Ishikawa (cell line): Measurements from ENCODE around the gene ZDHHC8.

Experiments used
- CEBPB ChIP-seq: IDR thresholded peaks from 2 replicates; pipeline ENCODE4 v1.6.1; 2012
- CREB1 ChIP-seq: IDR thresholded peaks from 2 replicates; pipeline ENCODE4 v1.6.1; 2012; ENCODE audit warnings: low read depth
- EGR1 ChIP-seq: IDR thresholded peaks from 2 replicates; pipeline ENCODE4 v1.6.1; 2012
- EP300 ChIP-seq: IDR thresholded peaks from 2 replicates; pipeline ENCODE4 v1.6.1; 2012; ENCODE audit warnings: borderline replicate concordance
- FOXM1 ChIP-seq: IDR thresholded peaks from 2 replicates; pipeline ENCODE4 v1.6.1; 2012; ENCODE audit warnings: low read depth, borderline replicate concordance
- NFIC ChIP-seq: IDR thresholded peaks from 2 replicates; pipeline ENCODE4 v1.6.1; 2012
- RAD21 ChIP-seq: IDR thresholded peaks from 2 replicates; pipeline ENCODE4 v1.6.1; 2012; ENCODE audit warnings: low read depth
- TAF1 ChIP-seq: IDR thresholded peaks from 2 replicates; pipeline ENCODE4 v1.6.1; 2012; ENCODE audit warnings: low read depth, mild to moderate bottlenecking
- TCF12 ChIP-seq: IDR thresholded peaks from 2 replicates; pipeline ENCODE4 v1.6.1; 2012; ENCODE audit warnings: low read depth
- TEAD4 ChIP-seq: IDR thresholded peaks from 2 replicates; pipeline ENCODE4 v1.6.1; 2012
- YY1 ChIP-seq: IDR thresholded peaks from 2 replicates; pipeline ENCODE4 v1.6.1; 2012; ENCODE audit warnings: low read depth
- ZBTB7A ChIP-seq: IDR thresholded peaks from 2 replicates; pipeline ENCODE4 v1.6.1; 2012; ENCODE audit warnings: low read depth
- TF ChIP-seq, protein P1 (sequence below): IDR thresholded peaks from 2 replicates; pipeline ENCODE4 v1.6.1; 2012
- TF ChIP-seq, protein P2 (sequence below): IDR thresholded peaks from 2 replicates; pipeline ENCODE4 v1.6.1; 2012; ENCODE audit warnings: low read depth, mild to moderate bottlenecking
- TF ChIP-seq, protein P3 (sequence below): IDR thresholded peaks from 2 replicates; pipeline ENCODE4 v1.6.1; 2012

ZDHHC8 gene

DNA sequence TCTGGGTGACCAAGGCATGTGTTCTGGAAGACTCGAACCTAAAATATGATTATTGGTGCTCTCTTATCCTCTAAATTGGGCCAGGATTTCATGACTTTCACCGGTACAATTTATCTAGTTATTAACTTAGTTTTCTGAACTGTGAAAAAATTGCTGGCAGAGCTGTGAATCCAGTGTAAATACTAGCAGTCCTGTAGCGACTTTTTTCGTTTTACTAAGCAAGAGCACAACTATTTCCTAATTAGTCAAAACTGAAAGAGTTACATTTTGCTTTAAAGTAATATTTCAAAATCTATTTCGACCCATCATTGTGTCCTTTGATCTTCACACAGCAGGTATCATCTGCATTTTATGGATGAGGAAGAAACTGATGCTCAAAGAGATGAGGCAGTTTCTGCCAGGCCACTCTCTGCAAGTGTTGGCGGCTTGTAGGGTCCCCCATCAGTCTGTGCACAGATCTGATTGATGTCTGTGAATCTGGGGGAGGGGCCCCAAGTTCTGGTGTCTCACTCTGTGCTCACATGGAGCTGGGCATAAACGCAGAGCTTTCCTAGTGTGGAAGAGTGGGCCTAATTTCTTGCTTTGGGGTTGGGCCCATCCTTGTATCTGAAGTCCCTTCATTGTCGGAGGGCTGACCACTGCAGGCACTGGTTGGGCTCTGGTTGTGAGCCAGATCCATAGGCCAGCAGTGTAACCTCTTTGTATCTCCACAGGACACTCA, 13.1 kb upstream of the ZDHHC8 start:
- TF ChIP-seq, protein P1, sequence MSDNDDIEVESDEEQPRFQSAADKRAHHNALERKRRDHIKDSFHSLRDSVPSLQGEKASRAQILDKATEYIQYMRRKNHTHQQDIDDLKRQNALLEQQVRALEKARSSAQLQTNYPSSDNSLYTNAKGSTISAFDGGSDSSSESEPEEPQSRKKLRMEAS, result no peak
- no peak for TF ChIP-seq EP300
- TF ChIP-seq CREB1, result no peak
- no peak for TF ChIP-seq TAF1

DNA sequence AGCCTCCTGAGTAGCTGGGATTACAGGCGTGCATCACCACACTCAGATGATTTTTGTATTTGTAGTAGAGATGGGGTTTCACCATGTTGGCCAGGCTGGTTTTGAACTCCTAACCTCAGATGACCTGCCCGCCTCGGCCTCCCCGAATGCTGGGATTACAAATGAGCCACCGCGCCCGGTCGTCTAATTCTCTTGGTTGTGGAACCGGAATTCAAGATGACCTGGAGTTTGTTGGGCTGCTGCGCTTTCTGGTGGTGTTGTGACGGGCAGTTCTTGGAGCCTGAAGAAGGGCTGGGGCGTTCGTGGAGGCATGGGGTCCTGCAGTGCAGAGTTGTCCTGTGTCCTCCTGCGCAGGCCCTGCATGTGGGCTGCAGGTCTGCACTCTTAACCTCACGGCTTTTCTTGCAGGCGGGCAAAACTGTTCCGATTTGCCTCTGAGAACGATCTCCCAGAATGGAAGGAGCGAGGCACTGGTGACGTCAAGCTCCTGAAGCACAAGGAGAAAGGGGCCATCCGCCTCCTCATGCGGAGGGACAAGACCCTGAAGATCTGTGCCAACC, 9.7 kb upstream of the ZDHHC8 start:
- TF ChIP-seq FOXM1 (no peak), CEBPB (no peak), YY1 (no peak), EP300 (no peak), EGR1 (no peak), RAD21 (no peak)
- TF ChIP-seq, protein P2, sequence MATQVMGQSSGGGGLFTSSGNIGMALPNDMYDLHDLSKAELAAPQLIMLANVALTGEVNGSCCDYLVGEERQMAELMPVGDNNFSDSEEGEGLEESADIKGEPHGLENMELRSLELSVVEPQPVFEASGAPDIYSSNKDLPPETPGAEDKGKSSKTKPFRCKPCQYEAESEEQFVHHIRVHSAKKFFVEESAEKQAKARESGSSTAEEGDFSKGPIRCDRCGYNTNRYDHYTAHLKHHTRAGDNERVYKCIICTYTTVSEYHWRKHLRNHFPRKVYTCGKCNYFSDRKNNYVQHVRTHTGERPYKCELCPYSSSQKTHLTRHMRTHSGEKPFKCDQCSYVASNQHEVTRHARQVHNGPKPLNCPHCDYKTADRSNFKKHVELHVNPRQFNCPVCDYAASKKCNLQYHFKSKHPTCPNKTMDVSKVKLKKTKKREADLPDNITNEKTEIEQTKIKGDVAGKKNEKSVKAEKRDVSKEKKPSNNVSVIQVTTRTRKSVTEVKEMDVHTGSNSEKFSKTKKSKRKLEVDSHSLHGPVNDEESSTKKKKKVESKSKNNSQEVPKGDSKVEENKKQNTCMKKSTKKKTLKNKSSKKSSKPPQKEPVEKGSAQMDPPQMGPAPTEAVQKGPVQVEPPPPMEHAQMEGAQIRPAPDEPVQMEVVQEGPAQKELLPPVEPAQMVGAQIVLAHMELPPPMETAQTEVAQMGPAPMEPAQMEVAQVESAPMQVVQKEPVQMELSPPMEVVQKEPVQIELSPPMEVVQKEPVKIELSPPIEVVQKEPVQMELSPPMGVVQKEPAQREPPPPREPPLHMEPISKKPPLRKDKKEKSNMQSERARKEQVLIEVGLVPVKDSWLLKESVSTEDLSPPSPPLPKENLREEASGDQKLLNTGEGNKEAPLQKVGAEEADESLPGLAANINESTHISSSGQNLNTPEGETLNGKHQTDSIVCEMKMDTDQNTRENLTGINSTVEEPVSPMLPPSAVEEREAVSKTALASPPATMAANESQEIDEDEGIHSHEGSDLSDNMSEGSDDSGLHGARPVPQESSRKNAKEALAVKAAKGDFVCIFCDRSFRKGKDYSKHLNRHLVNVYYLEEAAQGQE, result no peak
- TF ChIP-seq, protein P1, result no peak

DNA sequence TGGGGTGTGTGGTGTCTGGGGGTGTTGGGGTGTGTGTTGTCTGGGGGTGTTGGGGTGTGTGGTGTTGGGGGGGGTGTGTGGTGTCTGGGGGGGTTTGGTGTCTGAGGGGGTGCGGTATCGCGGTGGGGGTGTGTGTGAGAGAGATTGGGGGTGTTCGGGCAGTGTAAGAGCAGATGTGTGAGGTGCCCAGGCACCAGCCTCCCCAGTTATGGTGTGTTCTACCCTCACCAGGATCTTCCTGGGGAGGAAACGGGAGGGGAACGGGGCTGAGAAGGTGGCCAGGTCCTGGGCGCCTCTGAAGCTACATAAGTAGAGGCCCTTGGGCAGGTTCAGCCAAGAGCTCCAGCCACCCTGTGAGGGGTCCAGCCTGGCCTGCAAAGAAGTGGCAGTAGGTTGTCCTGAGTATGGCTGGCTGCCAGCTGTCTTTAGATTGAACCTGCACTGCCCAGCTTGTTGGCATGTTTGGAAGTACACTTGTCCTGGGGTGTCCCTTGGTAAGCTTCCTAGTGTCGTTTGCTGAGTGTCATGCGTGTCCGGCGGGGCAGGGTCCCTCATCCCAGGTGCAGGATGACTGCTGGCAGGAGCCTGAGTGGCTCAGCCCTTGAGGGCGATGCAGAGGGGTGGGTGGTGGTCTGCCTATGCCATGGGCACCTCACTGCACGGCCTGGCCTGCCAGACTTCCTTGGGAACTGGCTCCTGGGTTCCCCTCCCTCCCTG, 8.1 kb upstream of the ZDHHC8 start:
- TF ChIP-seq, protein P1, result no peak
- TF ChIP-seq YY1 (no peak), ZBTB7A (no peak), TAF1 (no peak), EP300 (no peak), CEBPB (no peak), TEAD4 (no peak), FOXM1 (no peak), RAD21 (no peak), EGR1 (no peak), CREB1 (no peak), NFIC (no peak), TCF12 (no peak)
- TF ChIP-seq, protein P2, result no peak
- TF ChIP-seq, protein P3, sequence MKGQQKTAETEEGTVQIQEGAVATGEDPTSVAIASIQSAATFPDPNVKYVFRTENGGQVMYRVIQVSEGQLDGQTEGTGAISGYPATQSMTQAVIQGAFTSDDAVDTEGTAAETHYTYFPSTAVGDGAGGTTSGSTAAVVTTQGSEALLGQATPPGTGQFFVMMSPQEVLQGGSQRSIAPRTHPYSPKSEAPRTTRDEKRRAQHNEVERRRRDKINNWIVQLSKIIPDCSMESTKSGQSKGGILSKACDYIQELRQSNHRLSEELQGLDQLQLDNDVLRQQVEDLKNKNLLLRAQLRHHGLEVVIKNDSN, result no peak

DNA sequence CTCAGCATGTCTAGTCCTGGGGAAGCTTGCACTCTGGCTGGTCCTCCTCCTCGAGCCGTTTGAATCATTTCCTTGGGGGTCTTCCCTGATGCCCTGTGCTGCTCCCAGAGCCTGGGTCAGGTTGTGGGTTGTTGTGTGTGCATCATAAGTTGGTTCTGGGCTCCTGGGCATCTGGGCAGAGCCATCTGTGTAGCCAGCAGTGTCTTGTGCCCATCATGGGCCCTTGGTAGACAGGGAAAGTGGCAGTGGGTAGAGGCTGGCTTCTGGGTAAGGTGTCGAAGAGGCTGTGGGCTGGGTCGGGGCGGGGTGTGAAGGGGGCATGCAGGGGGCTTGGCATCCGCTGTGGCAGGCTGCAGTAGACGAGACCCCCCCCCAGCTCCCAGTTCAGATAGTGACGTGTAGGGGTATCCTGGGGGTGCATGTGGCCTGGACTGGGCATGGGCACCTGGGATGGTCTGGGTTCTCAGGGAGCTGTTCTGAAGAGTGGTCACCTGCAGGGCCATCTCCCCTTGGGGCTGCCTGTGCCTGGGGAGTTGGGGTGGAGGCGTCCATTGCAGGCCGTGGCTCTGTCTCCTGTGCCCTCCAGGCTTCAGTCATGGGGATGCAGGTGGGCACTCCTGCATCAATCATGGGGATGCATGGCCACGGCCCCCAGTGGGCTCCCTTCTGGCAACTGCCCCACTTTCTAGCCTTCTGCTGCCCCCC, 7.4 kb upstream of the ZDHHC8 start:
- no peak for TF ChIP-seq TCF12
- no peak for TF ChIP-seq ZBTB7A
- no peak for TF ChIP-seq EGR1
- TF ChIP-seq EP300, result no peak
- TF ChIP-seq, protein P3, result no peak
- TF ChIP-seq TEAD4, result no peak
- no peak for TF ChIP-seq RAD21
